ENCODE measurements around the gene POU2F1.

DNA sequence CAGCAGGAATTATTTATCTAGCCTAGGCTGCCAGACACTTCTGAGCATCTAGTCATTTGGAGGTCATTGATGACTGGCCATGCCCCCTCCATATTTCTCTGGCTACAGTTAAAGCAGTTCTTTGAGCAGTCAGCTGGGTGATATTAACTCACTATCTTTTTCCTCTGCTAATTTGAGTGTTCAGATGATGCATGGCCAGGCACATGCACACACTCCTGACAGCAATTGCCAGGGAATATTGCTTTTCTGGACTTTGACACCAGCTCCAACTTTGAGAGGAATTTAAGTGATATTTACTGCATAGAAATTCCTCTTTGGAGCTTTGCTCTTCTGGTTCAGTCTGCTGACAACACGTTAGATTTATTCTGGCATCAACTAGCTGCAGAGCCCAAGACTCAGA lies 245.1 kb downstream of the POU2F1 start:
- TF ChIP-seq, protein P1, sequence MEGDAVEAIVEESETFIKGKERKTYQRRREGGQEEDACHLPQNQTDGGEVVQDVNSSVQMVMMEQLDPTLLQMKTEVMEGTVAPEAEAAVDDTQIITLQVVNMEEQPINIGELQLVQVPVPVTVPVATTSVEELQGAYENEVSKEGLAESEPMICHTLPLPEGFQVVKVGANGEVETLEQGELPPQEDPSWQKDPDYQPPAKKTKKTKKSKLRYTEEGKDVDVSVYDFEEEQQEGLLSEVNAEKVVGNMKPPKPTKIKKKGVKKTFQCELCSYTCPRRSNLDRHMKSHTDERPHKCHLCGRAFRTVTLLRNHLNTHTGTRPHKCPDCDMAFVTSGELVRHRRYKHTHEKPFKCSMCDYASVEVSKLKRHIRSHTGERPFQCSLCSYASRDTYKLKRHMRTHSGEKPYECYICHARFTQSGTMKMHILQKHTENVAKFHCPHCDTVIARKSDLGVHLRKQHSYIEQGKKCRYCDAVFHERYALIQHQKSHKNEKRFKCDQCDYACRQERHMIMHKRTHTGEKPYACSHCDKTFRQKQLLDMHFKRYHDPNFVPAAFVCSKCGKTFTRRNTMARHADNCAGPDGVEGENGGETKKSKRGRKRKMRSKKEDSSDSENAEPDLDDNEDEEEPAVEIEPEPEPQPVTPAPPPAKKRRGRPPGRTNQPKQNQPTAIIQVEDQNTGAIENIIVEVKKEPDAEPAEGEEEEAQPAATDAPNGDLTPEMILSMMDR (optimal IDR thresholded peaks at IDR 0.05 in 1 of 3, IDR thresholded peaks at IDR 0.05 in 1 of 3, conservative IDR thresholded peaks at IDR 0.05 in 1 of 3; ENCODE audit: extremely low read depth in 1 of 3, insufficient read depth in 2 of 3, low read length in 3 of 3), result no peak
- TF ChIP-seq EZH2 (IDR thresholded peaks at IDR 0.05; ENCODE audit: low read length), result no peak
